22Rv1 (cell line): Measurements from ENCODE around the gene L1TD1.

ENCODE experiments used
- H3K27ac ChIP-seq: fragments of 450-650 bp; 2 replicates; pipeline ENCODE4 v1.5.1; 2017
- CTCF ChIP-seq: fragments of 450-650 bp; IDR thresholded peaks from 2 replicates; pipeline ENCODE4 v1.5.1; 2017; ENCODE audit warnings: mild to moderate bottlenecking
- ZFX ChIP-seq: fragments of 450-650 bp; IDR thresholded peaks from 2 replicates; pipeline ENCODE4 v1.6.1; 2017; ENCODE audit warnings: antibody characterized with exemption, borderline replicate concordance

Gene L1TD1

GRCh38 chr1:62221171-62221570 is 26.5 kb downstream of the L1TD1 start:
- no peak for TF ChIP-seq ZFX
- no peak for TF ChIP-seq CTCF
- no peak overlapping the region for H3K27ac ChIP-seq

DNA sequence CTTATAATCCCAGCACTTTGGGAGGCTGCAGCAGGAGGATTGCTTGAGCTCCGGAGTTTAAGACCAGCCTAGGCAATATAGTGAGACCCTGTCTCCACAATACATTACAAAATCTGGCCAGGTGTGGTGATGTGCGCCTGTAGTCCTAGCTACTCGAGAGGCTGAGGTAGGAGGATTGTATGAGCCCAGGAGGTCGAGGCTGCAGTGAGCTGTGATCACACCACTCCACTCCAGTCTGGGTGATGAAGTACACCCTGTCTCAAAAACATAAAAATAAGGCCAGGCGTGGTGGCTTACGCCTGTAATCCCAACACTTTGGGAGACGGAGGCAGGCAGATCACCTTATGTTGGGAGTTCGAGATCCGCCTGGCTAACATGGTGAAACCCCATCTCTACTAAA is 27.7 kb downstream of the L1TD1 start:
- TF ChIP-seq CTCF (no peak), ZFX (no peak)
- no peak overlapping the region for H3K27ac ChIP-seq

DNA sequence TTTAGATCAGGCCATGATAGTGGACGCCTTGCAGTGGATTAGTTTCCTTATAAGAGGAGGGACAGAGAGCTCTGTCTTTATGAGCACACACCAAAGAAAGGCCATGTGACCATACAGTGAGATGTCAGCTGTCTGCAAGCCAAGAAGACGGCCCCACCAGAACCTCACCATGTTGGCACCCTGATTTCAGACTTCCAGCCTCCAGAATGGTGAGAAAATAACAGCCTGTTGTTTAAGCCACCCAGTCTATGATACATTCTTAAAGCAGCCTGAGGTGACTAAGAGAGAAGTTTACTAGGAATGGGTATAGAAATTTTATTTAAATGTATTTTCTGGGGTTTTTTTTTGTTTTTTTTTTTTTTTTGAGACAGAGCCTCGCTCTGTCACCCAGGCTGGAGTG is 29.5 kb downstream of the L1TD1 start:
- H3K27ac ChIP-seq, result no peak overlapping the region
- TF ChIP-seq ZFX (no peak), CTCF (no peak)

GRCh38 chr1:62227496-62227895 is 32.8 kb downstream of the L1TD1 start:
- no peak overlapping the region for H3K27ac ChIP-seq
- TF ChIP-seq CTCF (no peak), ZFX (no peak)

GRCh38 chr1:62228136-62228882 is 33.7 kb downstream of the L1TD1 start:
- no peak overlapping the region for H3K27ac ChIP-seq
- TF ChIP-seq CTCF (no peak), ZFX (no peak)

- TF ChIP-seq CTCF (no peak), ZFX (no peak)
- no peak overlapping the region for H3K27ac ChIP-seq
Observed at GRCh38 chr1:62228883-62229187, 34.2 kb downstream of the L1TD1 start.

DNA sequence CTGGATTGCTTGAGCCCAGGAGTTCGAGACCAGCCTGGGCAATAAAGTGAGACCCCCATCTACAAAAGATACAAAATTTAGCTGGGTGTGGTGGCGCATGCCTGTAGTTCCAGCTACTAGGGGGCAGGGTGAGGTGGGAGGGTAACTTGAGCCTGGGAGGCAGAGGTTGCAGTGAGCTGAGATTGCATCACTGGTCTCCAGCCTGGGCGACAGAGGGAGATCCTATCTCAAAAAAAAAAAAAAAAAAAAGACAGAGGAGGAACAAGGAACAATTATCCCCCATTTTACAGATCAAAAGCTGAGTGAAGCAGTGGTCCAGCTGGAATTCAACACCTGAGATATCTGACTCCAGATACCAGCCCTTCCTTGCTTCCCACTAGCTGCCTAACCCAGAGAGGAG is 34.8 kb downstream of the L1TD1 start:
- H3K27ac ChIP-seq, result no peak overlapping the region
- TF ChIP-seq ZFX (no peak), CTCF (no peak)
